Osteocyte (in vitro differentiated cells): ENCODE results near the gene FBXL4. TPM values are rescaled to one million over a fixed set of nuclear protein-coding genes. Genes with fewer than 3 reads are reported as not detected.

Source experiments
- DNase-seq: peaks from one replicate; pipeline ENCODE4 v3.0.0; 2021; ENCODE audit warnings: mixed read lengths; ENCODE audit not compliant: unreplicated experiment; ENCODE audit errors: extremely low spot score
- H3K27ac Mint-ChIP-seq: one replicate; pipeline ENCODE4 v1.8.0; 2021; ENCODE audit warnings: mild to moderate bottlenecking, mixed read lengths; ENCODE audit not compliant: unreplicated experiment
- H3K27me3 Mint-ChIP-seq: one replicate; pipeline ENCODE4 v1.8.0; 2021; ENCODE audit warnings: mixed read lengths; ENCODE audit not compliant: unreplicated experiment
- H3K36me3 Mint-ChIP-seq: one replicate; pipeline ENCODE4 v1.8.0; 2021; ENCODE audit warnings: mixed read lengths; ENCODE audit not compliant: unreplicated experiment
- H3K4me1 Mint-ChIP-seq: one replicate; pipeline ENCODE4 v1.8.0; 2021; ENCODE audit warnings: mixed read lengths; ENCODE audit not compliant: unreplicated experiment
- H3K4me3 Mint-ChIP-seq: one replicate; pipeline ENCODE4 v1.8.0; 2021; ENCODE audit warnings: mild to moderate bottlenecking, moderate library complexity, mixed read lengths; ENCODE audit not compliant: unreplicated experiment
- H3K9me3 Mint-ChIP-seq: one replicate; pipeline ENCODE4 v1.8.0; 2021; ENCODE audit warnings: mixed read lengths; ENCODE audit not compliant: unreplicated experiment
- long read RNA-seq: library from polyadenylated mRNA; unstranded; transcript quantifications from one replicate; pipeline ENCODE4 v2.0.0, GENCODE V29; 2021
- total RNA-seq: library from RNA; stranded (reverse); gene quantifications from 2 replicates; pipeline ENCODE4 v1.2.1, GENCODE V29; 2021
- TF ChIP-seq, protein P1 (sequence below): fragments of 200-600 bp; sonication (generic); IDR thresholded peaks from 2 replicates; pipeline ENCODE4 v1.5.0; 2021; ENCODE audit warnings: antibody characterized with exemption, mild to moderate bottlenecking, moderate library complexity

FBXL4 gene
- total RNA-seq, result 16.6 TPM in 2 replicates
- long read RNA-seq, full-length matches to known transcripts, result 80 of 123 reads
- long read RNA-seq, partial matches to known transcripts, result 18 of 123 reads
- long read RNA-seq, other reads (novel, unspliced or antisense), result 25 of 123 reads

GRCh38 chr6:98947411-98948292, at the start of gene FBXL4:
Gene FBXL4, minus strand, starts transcription at chr6:98947946. Its CDS starts 20,958 bp downstream, at chr6:98926988.
- peaks cover 20% of the 10 kb centered on the region for H3K4me1 Mint-ChIP-seq
- peak; percentile 90 for DNase-seq
- TF ChIP-seq, protein P1, sequence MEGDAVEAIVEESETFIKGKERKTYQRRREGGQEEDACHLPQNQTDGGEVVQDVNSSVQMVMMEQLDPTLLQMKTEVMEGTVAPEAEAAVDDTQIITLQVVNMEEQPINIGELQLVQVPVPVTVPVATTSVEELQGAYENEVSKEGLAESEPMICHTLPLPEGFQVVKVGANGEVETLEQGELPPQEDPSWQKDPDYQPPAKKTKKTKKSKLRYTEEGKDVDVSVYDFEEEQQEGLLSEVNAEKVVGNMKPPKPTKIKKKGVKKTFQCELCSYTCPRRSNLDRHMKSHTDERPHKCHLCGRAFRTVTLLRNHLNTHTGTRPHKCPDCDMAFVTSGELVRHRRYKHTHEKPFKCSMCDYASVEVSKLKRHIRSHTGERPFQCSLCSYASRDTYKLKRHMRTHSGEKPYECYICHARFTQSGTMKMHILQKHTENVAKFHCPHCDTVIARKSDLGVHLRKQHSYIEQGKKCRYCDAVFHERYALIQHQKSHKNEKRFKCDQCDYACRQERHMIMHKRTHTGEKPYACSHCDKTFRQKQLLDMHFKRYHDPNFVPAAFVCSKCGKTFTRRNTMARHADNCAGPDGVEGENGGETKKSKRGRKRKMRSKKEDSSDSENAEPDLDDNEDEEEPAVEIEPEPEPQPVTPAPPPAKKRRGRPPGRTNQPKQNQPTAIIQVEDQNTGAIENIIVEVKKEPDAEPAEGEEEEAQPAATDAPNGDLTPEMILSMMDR, result no peak

GRCh38 chr6:98995116-98995515, 47.4 kb upstream of the FBXL4 start:
- TF ChIP-seq, protein P1, result no peak
- H3K4me1 Mint-ChIP-seq, result no peaks in the 10 kb centered on the region
- H3K27me3 Mint-ChIP-seq, result peaks cover 27% of the 10 kb centered on the region
- no peaks in the 10 kb centered on the region for H3K9me3 Mint-ChIP-seq
- no peak overlapping the region for H3K27ac Mint-ChIP-seq
- no peaks in the 10 kb centered on the region for H3K36me3 Mint-ChIP-seq
- H3K4me3 Mint-ChIP-seq, result no peak overlapping the region
- DNase-seq, result no peak

More at GRCh38 chr6:98947411-98948292, at the start of gene FBXL4:
- peak within 1 kb of the TSS; percentile 80 for H3K27ac Mint-ChIP-seq
- H3K36me3 Mint-ChIP-seq, result no peaks in the 10 kb centered on the region
- peaks cover 17% of the 10 kb centered on the region for H3K9me3 Mint-ChIP-seq
- H3K27me3 Mint-ChIP-seq, result peaks cover 14% of the 10 kb centered on the region
- peak within 1 kb of the TSS; percentile 94 for H3K4me3 Mint-ChIP-seq

- TF ChIP-seq, protein P1, result no peak
- Mint-ChIP-seq H3K27me3 (peaks cover 18% of the 10 kb centered on the region), H3K9me3 (no peaks in the 10 kb centered on the region), H3K4me1 (no peaks in the 10 kb centered on the region), H3K27ac (no peak overlapping the region), H3K36me3 (no peaks in the 10 kb centered on the region), H3K4me3 (no peak overlapping the region)
- DNase-seq, result no peak
Observed at GRCh38 chr6:98992535-98992934, 44.8 kb upstream of the FBXL4 start.

- Mint-ChIP-seq H3K9me3 (no peaks in the 10 kb centered on the region), H3K36me3 (no peaks in the 10 kb centered on the region), H3K27ac (no peak overlapping the region), H3K4me1 (peaks cover 7% of the 10 kb centered on the region), H3K4me3 (no peak overlapping the region), H3K27me3 (peaks cover 13% of the 10 kb centered on the region)
- TF ChIP-seq, protein P1, result no peak
- DNase-seq, result no peak
Observed at GRCh38 chr6:98986071-98986615, 38.4 kb upstream of the FBXL4 start.

DNA sequence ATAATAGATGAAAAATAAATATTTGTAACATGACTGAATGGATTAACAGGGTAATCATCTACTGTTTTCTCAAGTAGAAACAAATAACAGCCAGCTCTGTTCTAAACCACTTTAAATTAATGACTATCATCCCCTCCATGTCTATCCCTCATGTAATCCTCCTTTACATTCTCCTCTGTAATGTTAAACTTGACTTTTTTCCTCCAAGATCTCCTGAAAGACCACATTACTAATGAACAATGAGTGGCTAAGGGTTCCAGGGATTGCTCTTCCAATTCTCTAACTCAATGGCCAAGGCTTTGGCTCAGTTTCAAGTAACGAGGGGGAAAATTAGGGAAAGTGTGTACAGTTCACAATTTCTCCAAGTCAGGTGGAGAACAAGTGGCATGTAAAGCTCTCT, 37.6 kb upstream of the FBXL4 start:
- DNase-seq, result no peak
- Mint-ChIP-seq H3K9me3 (no peaks in the 10 kb centered on the region), H3K27ac (no peak overlapping the region), H3K36me3 (no peaks in the 10 kb centered on the region), H3K4me3 (no peak overlapping the region), H3K4me1 (peaks cover 7% of the 10 kb centered on the region), H3K27me3 (peaks cover 13% of the 10 kb centered on the region)
- TF ChIP-seq, protein P1, result no peak
